Breast epithelium (tissue), 3 donors: Measurements from ENCODE around the gene RAB28.

Source experiments
- POLR2A ChIP-seq: fragments of 450-650 bp; IDR thresholded peaks from one replicate; pipeline ENCODE4 v1.6.1; 2016; ENCODE audit warnings: antibody characterized with exemption, mild to moderate bottlenecking, moderate library complexity
- TF ChIP-seq, protein P1 (sequence below), 3 donors: fragments of 450-650 bp; IDR thresholded peaks; one replicate each; pipeline ENCODE4 v1.5.1; 2016 to 2017; ENCODE audit warnings: antibody characterized with exemption in 3 of 3, mild to moderate bottlenecking in 3 of 3, moderate library complexity in 3 of 3

DNA sequence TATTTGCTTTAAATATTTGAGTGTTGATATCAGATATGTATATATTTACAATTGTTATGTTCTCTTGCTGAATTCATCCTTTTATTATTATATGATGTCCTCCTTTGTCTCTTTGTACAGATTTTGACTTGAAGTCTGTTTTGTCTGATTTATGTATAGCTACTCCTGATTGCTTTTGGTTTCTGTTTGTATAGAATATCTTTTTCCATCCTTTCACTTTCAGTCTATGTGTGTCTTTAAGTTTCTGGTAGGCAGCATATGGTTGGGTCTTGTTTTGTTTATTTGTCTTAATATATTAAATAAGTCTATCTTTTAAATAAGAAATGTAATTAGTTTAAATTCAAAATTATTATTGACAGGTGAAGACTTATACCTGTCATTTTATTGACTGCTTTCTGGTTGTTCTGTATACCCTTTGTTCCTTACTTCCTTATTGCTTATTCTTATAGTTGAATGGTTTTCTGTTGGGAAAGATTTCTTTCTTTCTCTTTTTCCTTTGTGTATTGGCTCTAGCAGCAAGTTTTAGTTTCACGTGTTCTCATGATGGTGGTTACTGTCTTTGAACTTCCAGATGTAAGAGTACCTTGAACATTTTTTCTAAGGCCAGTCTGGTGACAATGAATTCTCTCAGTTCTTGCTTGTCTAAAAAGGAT is 31.1 kb downstream of the RAB28 start:
- TF ChIP-seq, protein P1, sequence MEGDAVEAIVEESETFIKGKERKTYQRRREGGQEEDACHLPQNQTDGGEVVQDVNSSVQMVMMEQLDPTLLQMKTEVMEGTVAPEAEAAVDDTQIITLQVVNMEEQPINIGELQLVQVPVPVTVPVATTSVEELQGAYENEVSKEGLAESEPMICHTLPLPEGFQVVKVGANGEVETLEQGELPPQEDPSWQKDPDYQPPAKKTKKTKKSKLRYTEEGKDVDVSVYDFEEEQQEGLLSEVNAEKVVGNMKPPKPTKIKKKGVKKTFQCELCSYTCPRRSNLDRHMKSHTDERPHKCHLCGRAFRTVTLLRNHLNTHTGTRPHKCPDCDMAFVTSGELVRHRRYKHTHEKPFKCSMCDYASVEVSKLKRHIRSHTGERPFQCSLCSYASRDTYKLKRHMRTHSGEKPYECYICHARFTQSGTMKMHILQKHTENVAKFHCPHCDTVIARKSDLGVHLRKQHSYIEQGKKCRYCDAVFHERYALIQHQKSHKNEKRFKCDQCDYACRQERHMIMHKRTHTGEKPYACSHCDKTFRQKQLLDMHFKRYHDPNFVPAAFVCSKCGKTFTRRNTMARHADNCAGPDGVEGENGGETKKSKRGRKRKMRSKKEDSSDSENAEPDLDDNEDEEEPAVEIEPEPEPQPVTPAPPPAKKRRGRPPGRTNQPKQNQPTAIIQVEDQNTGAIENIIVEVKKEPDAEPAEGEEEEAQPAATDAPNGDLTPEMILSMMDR (IDR thresholded peaks at IDR 0.05): no peak
- TF ChIP-seq POLR2A: no peak
